ENCODE results near the gene SGPL1.

Gene SGPL1

GRCh38 chr10:70926226-70927000 is 110.7 kb downstream of the SGPL1 start:
- Histone ChIP-seq H3K27ac (ENCODE audit: low read depth, low read length) (no peak overlapping the region), H3K9me3 (ENCODE audit: control insufficient read depth, insufficient read depth, low read depth, low read length) (no peaks in the 10 kb centered on the region), H3K27me3 (ENCODE audit: control insufficient read depth, insufficient read depth, low read length) (no peaks in the 10 kb centered on the region; the same call in 1 of the 2 replicates), H3K4me1 (ENCODE audit: control insufficient read depth, insufficient read depth, low read length) (no peaks in the 10 kb centered on the region), H3K9ac (ENCODE audit: low read length) (no peak overlapping the region), H3K4me3 (ENCODE audit: low read depth, low read length) (no peak overlapping the region), H3K36me3 (ENCODE audit: control insufficient read depth, insufficient read depth, low read length) (no peaks in the 10 kb centered on the region)

- no peaks in the 10 kb centered on the region for H3K4me1 ChIP-seq (ENCODE audit: control insufficient read depth, insufficient read depth, low read length)
- no peak overlapping the region for H3K27ac ChIP-seq (ENCODE audit: low read depth, low read length)
- no peaks in the 10 kb centered on the region; the same call in 1 of the 2 replicates for H3K27me3 ChIP-seq (ENCODE audit: control insufficient read depth, insufficient read depth, low read length)
- H3K9ac ChIP-seq (ENCODE audit: low read length) = no peak overlapping the region
- no peaks in the 10 kb centered on the region for H3K36me3 ChIP-seq (ENCODE audit: control insufficient read depth, insufficient read depth, low read length)
- H3K4me3 ChIP-seq (ENCODE audit: low read depth, low read length) = no peak overlapping the region
- no peaks in the 10 kb centered on the region for H3K9me3 ChIP-seq (ENCODE audit: control insufficient read depth, insufficient read depth, low read depth, low read length)
Observed at GRCh38 chr10:70927189-70927943, 111.6 kb downstream of the SGPL1 start.

- no peak overlapping the region for H3K9ac ChIP-seq (ENCODE audit: low read length)
- H3K27me3 ChIP-seq (ENCODE audit: control insufficient read depth, insufficient read depth, low read length) = no peaks in the 10 kb centered on the region; the same call in 1 of the 2 replicates
- no peak overlapping the region for H3K4me3 ChIP-seq (ENCODE audit: low read depth, low read length)
- no peaks in the 10 kb centered on the region for H3K9me3 ChIP-seq (ENCODE audit: control insufficient read depth, insufficient read depth, low read depth, low read length)
- no peaks in the 10 kb centered on the region for H3K4me1 ChIP-seq (ENCODE audit: control insufficient read depth, insufficient read depth, low read length)
- no peak overlapping the region for H3K27ac ChIP-seq (ENCODE audit: low read depth, low read length)
- H3K36me3 ChIP-seq (ENCODE audit: control insufficient read depth, insufficient read depth, low read length) = no peaks in the 10 kb centered on the region
Observed at GRCh38 chr10:70928140-70928539, 112.4 kb downstream of the SGPL1 start.

DNA sequence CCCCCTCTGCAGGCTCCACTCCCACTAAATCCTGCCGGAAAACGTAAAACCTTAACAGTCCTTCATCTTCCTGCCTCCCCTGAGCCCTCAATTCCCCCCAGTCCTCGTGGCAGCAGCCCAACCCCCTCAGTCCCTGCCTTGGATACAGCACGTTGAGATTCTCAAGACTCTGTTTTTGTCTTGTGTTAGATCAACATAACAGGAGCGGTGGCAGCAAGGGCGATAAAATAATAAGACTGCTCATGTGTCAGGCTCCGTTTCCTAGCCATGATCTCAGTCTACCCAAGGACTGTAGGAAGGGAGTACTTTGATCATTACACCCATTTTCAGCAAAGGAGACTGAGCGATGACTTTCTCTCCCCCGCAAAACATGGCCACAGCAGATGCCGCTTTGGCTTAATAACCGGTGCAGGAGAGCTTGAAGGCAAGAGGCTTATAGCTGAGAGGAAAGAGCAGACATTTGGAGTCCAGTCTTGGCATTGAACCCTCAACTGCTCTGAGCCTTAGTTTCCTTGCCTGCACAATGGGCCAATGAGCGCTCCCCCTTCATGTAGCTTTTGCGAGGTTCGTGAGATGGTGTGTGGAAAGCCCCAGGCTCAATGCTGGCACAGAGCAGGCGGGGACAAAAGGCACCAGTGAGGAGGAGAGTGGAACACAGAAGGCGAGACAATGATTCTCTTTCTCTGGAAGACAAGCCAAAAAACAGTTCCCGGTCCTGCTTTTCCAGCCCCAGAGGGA is 114.7 kb downstream of the SGPL1 start:
- Histone ChIP-seq H3K4me3 (ENCODE audit: low read depth, low read length) (no peak overlapping the region), H3K9ac (ENCODE audit: low read length) (no peak overlapping the region), H3K27ac (ENCODE audit: low read depth, low read length) (no peak overlapping the region), H3K36me3 (ENCODE audit: control insufficient read depth, insufficient read depth, low read length) (no peaks in the 10 kb centered on the region), H3K4me1 (ENCODE audit: control insufficient read depth, insufficient read depth, low read length) (no peaks in the 10 kb centered on the region), H3K9me3 (ENCODE audit: control insufficient read depth, insufficient read depth, low read depth, low read length) (no peaks in the 10 kb centered on the region), H3K27me3 (ENCODE audit: control insufficient read depth, insufficient read depth, low read length) (no peaks in the 10 kb centered on the region; the same call in 1 of the 2 replicates)
